GM10266 (cell line): ENCODE measurements around the gene ANKS1B.

Experiments
- DNase-seq: peaks from one replicate; pipeline ENCODE4 v3.0.0; 2012; ENCODE audit errors: extremely low spot score
- TF ChIP-seq, protein P1 (sequence below): IDR thresholded peaks from 2 replicates; pipeline ENCODE4 v1.5.1; 2012; ENCODE audit warnings: mild to moderate bottlenecking, low read depth; ENCODE audit not compliant: control insufficient read depth, insufficient read depth; ENCODE audit errors: missing control alignments

Gene ANKS1B

DNA sequence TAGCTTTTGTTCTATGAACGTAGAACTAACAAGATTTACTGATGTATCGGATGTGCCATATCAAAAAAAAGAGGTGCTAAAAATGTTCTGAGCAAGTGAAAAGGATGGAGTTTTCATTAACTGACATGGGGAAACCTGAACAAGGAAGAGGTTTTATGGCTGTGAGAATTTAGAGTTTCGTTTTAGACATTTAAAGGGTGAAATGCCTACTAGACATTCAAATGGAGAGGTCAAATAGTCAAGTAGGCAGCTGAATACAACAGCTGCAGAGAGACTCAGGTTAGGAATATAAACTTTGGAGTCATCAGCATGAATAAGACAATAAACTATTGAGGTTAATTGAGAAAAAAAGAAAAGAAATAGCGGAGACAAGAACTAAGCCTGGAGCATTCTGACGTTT lies 702.1 kb downstream of the ANKS1B start:
- TF ChIP-seq, protein P1, sequence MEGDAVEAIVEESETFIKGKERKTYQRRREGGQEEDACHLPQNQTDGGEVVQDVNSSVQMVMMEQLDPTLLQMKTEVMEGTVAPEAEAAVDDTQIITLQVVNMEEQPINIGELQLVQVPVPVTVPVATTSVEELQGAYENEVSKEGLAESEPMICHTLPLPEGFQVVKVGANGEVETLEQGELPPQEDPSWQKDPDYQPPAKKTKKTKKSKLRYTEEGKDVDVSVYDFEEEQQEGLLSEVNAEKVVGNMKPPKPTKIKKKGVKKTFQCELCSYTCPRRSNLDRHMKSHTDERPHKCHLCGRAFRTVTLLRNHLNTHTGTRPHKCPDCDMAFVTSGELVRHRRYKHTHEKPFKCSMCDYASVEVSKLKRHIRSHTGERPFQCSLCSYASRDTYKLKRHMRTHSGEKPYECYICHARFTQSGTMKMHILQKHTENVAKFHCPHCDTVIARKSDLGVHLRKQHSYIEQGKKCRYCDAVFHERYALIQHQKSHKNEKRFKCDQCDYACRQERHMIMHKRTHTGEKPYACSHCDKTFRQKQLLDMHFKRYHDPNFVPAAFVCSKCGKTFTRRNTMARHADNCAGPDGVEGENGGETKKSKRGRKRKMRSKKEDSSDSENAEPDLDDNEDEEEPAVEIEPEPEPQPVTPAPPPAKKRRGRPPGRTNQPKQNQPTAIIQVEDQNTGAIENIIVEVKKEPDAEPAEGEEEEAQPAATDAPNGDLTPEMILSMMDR = no peak
- no peak for DNase-seq

DNA sequence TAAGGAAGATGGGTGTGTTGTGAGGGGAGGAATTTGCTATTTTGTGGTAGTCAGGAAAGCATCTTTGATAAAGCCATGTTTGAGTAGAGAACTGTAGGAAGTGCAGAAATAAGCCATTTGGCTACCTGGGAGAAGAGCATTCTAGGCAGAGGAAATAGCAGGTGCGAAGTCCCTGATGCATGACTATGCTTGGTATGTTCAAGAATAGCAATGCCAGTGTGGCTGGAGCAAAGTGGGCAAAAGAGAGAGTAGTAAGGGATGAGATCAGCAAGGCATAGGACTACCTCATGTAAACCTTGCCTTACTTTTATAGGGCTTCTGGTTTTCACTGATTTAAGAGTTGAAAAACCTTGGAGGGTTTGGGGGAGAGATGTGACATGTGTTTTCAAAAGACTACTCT lies 702.6 kb downstream of the ANKS1B start:
- no peak for DNase-seq
- TF ChIP-seq, protein P1 = no peak

DNA sequence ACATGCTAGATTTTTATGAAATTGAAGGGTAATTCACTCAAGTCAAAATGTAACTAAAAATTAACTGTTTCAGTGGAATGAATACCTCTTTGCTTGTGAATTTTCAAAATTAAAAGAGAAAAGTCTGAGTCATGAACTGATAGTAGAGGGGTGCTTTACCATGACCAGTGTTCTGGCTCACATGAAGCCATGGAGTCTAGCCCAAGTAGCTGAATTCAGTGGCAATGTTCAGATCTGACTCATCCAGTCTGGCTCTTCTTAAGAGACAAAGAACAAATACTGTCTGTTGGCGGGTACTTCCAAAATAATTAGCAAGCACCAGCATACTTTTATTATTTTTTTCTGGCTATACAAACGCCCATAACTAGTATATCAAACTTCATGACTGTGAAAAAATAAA lies 703.5 kb downstream of the ANKS1B start:
- TF ChIP-seq, protein P1 = no peak
- DNase-seq = no peak

DNA sequence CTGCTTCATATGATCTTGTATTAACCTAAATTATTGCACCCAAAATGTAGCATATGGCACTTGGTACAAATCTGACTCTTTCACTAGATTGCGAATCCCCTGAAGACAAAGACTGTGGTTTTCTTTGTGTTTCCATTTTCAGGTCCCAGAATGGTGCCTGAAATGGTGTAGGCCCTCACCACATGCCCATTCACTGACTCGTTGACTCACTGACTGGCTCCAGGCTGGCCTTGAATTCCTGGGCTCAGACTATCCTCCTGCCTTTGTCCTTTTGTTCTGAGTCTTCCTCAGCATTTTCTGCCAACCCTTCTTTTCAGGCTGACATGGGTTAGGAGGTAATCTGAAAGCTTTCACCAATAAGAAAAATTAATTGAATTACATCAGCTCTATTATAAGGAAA lies 705.8 kb downstream of the ANKS1B start:
- no peak for DNase-seq
- TF ChIP-seq, protein P1 = no peak

DNA sequence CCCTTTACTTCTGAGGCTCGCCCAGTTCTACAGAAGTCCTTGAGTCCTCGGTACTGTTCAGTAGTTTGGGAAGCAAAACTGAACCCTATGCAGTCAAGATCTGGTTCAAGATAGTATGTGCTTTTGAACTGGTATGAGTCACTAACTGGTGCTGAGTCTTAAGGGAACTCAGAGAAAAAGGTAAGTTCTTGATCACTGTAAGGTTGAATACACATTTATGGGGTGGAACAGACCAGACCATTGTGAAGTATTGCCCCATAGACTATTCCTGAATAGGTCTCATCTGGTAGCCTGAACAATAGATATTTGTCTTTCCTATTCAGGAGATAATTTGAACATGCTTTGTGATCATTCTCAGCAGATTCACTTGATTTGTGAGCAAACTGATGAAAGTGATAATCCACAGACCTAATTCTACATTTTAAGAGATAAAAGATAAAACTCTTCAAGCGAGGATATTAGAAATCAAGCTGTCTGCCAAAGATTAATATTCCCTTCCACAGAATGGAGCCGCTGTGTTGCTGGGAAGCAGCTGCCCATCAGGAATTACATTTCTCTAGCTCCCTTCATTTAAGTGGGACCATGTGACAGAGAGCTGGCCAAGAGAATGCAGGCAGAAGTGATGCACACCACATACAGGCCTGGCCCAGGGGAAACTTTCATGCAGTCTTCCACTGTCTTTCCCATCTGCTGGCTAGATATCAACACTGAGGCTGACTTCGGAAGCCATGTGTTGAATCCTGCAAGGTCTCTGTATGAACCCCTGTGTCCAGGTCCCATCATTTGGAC lies 707.0 kb downstream of the ANKS1B start:
- TF ChIP-seq, protein P1 = no peak
- no peak for DNase-seq

DNA sequence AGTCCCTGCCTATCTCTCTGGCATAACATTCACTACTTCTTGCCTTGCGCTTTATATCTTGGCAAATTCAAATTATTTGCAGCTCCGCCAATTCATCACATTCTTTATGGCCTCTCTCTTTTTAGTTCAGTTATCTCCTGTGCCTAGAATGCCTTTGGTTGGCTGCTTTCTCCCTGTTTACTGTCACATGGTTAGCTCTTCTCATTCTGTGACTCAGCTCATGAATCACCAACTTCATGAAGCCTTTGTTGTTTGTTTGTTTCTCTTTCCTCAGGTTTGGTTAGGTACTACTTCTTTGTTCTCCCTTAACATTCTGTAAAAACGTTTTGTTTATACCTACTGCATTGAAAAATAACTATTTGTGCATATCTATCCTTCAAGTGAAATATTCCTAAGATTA lies 713.7 kb downstream of the ANKS1B start:
- DNase-seq = no peak
- TF ChIP-seq, protein P1 = no peak

DNA sequence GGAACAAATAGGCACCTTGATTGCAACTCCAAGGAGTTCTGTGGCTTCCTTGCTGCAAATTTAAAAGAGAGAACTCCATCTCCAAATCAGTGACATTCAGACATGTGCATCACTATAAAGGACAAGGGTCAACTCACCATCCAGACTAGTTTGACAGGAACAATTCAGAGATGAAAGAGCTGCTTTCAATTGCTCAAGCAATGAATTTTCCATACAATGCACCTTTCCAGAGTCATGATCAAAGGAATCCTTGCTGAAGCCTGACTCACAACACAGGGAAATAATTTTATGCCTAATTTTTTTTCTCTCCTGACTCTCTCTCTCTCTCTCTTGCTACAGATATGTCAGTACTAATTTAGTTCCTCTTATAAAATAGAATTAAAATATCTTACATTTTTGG lies 717.7 kb downstream of the ANKS1B start:
- TF ChIP-seq, protein P1 = no peak
- DNase-seq = no peak
